VCaP (cell line): Measurements from ENCODE around the gene MFN1.

ENCODE experiments used
- H3K27ac ChIP-seq: fragments of 450-650 bp; 2 replicates; pipeline ENCODE4 v1.5.1; 2017
- TF ChIP-seq, protein P1 (sequence below): fragments of 450-650 bp; conservative IDR thresholded peaks from 2 replicates; pipeline ENCODE4 v1.5.1; 2017; ENCODE audit warnings: mild to moderate bottlenecking, moderate library complexity

MFN1 gene

DNA sequence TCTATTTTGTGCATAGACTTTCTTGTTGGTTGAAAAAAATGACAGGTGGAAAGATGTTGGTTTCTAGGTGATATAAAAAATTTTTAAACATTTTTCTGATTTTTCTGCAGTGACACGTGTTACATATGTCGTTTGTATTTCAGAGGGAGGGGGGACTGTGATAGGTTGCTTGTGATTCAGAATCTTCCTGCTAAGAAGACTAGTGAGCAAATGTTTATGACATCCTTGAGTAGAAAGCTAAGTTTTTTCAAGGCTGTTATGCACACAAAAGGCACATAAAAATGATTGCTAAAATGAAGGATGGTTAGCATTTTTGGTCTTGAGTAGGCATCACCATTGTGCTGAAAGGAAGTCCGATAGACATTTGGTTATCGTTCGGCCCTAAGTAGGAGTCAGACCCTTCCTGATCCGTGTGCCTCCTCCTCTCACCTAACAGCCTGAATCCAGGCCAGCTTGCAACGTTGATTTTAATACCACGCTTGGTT, 23.2 kb upstream of the MFN1 start:
- TF ChIP-seq, protein P1, sequence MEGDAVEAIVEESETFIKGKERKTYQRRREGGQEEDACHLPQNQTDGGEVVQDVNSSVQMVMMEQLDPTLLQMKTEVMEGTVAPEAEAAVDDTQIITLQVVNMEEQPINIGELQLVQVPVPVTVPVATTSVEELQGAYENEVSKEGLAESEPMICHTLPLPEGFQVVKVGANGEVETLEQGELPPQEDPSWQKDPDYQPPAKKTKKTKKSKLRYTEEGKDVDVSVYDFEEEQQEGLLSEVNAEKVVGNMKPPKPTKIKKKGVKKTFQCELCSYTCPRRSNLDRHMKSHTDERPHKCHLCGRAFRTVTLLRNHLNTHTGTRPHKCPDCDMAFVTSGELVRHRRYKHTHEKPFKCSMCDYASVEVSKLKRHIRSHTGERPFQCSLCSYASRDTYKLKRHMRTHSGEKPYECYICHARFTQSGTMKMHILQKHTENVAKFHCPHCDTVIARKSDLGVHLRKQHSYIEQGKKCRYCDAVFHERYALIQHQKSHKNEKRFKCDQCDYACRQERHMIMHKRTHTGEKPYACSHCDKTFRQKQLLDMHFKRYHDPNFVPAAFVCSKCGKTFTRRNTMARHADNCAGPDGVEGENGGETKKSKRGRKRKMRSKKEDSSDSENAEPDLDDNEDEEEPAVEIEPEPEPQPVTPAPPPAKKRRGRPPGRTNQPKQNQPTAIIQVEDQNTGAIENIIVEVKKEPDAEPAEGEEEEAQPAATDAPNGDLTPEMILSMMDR, result no peak
- H3K27ac ChIP-seq, result peak overlapping the region; percentile 91

DNA sequence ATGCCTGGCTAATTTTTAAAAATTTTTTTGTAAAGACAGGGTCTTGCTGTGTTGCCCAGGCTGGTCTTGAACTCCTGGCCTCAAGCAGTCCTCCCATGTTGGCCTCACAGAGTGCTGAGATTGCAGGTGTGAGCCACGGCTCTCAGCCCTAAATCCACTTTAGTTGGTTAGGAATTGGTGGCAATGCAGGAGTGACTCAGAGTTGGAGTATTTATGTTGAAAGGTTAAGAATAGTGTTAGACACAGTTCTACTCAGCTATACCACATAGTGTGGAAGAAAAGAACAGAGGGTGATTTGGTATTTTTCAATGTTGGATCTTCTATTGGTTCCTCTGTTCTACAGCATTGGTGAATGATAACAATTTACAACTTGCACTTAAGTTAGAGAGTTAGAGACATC, 17.1 kb upstream of the MFN1 start:
- H3K27ac ChIP-seq, result no peak overlapping the region
- TF ChIP-seq, protein P1, result no peak

DNA sequence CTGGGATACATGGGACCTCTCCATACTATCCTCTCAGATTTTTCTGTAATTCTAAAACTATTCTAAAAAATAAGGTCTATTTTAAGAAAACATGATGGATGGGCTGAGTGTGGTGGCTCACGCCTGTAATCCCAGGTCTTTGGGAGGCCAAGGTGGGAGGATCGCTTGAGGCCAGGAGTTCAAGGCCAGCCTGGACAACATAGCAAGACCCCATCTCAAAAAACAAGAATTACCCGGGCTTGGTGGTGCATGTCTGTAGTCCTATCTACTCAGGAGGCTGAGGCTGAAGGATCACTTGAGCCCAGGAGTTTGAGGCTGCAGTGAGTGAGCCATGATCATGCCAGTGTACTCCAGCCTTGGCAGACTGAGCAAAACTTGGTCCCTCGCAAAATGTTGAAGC, 15.3 kb upstream of the MFN1 start:
- H3K27ac ChIP-seq, result no peak overlapping the region
- TF ChIP-seq, protein P1, result no peak

DNA sequence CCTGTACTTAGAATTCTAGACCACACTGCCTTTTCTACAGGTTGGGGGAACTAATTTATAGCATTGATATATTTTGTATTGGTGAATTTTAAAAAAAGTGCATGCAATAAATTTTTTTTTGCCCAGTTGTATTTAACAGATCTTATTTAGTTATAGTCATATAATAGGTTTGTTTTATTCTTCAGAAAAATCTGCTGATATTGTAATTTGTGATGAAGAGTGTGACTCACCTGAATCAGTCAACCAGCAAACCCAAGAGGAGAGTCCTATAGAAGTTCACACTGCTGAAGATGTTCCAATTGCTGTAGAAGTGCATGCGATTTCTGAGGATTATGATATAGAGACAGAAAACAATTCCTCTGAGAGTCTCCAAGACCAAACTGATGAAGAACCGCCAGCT, 14.4 kb upstream of the MFN1 start:
- no peak overlapping the region for H3K27ac ChIP-seq
- TF ChIP-seq, protein P1, result no peak

DNA sequence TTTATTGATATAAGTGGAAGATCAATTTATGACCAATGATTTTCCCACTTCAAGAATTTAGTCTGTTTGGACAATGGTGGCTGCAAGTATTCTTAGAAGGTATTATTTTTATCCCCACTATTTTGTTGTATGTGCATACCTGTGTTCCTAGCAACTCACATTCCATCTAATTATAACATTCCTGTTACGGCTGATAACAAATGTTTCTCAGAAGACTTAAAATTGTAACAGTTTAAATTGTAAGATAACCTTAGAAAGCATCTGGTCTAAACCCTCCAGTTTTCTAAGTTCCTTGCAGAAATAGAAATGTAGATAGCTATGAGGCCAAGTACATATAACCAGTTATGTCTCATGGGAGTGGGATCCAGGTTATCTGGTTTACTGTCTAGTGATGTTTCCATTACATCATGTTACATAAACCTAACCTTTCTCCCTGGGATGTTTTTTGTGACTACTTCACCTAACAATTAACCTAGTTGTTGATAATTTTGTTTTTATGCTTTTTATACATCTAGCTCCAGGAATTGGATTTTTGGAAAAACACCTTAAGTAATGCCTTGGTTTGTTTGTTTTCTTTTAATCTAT, 11.1 kb upstream of the MFN1 start:
- no peak overlapping the region for H3K27ac ChIP-seq
- TF ChIP-seq, protein P1, result no peak

DNA sequence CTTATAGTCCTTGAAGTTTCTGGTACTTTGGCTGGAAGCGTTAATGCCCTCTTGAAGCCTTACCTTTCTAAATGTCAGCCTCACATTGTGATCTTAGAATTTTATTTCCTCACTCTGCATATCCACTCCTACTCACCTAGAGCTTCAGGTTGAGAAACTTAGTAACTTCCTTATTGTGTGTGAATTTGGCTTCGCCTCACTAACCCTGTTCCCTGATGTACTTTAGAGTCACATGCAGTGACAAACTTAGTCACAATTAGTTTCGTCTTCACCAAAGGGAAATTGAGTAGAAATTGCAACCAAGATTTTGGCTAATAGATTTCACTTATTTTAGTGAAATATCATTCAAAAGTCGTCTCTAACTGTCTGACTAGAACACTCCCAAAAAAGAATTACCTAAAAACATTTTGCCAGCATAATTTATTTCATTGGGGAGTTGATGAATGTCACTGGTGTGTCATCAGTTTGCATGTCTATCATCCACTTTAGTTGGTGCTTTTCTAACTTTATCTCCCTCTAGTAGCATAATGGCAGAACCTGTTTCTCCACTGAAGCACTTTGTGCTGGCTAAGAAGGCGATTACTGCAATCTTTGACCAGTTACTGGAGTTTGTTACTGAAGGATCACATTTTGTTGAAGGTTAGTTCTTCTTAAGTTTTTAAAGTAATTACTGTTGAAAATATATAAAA, 960 bp downstream of the MFN1 start:
- H3K27ac ChIP-seq, result peak overlapping the region; percentile 70
- TF ChIP-seq, protein P1, result no peak

DNA sequence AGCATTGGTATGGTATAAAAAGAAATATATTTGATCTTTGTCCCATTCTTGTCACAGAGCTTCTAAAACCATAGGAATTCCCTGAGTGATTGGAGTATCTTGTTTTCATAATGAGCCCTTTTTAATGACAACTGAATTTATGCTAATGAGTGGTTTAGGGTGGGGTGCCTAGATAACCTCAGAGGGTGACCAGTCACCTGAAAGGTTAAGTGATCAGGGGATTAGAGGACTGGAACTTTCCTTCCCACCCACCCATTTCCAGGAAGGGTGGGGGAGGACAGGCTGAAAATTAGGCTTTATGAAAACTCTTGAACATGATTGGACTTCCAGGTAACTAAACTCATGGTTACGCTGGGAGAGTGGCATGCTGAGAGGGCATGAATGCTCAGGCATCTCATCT, 8.5 kb downstream of the MFN1 start:
- H3K27ac ChIP-seq, result no peak overlapping the region

More for the DNA sequence above, 8.5 kb downstream of the MFN1 start:
- TF ChIP-seq, protein P1, result no peak
